ENCODE data around the gene ALX3.
"Not testable (repeated sequence)": the region's sequence is repeated elsewhere in the genome, so short reads cannot be mapped to it uniquely, and the experiment has no call there.

Gene ALX3

GRCh38 chr1:110089561-110090275 is 19.2 kb upstream of the ALX3 start:
- DNase-seq (ENCODE audit: low read depth): no peak

- no peak for DNase-seq (ENCODE audit: low read depth)
Measured at GRCh38 chr1:110088739-110089316, 18.4 kb upstream of the ALX3 start.

GRCh38 chr1:110087812-110088738 is 17.6 kb upstream of the ALX3 start:
- no peak for DNase-seq (ENCODE audit: low read depth)

- no peak for DNase-seq (ENCODE audit: low read depth)
Measured at GRCh38 chr1:110086961-110087360, 16.5 kb upstream of the ALX3 start.

- DNase-seq (ENCODE audit: low read depth): no peak
Measured at GRCh38 chr1:110085671-110086070, 15.2 kb upstream of the ALX3 start.

- no peak for DNase-seq (ENCODE audit: low read depth)
Measured at GRCh38 chr1:110084227-110085078, 14.0 kb upstream of the ALX3 start.

- no peak for DNase-seq (ENCODE audit: low read depth)
Measured at GRCh38 chr1:110083866-110084226, 13.4 kb upstream of the ALX3 start.

- DNase-seq (ENCODE audit: low read depth): no peak
Measured at GRCh38 chr1:110083061-110083865, 12.8 kb upstream of the ALX3 start.

GRCh38 chr1:110082477-110082876 is 12.0 kb upstream of the ALX3 start:
- DNase-seq (ENCODE audit: low read depth): no peak

GRCh38 chr1:110081061-110081460 is 10.6 kb upstream of the ALX3 start:
- DNase-seq (ENCODE audit: low read depth): no peak

GRCh38 chr1:110079995-110080394 is 9.5 kb upstream of the ALX3 start:
- not testable (repeated sequence) for DNase-seq (ENCODE audit: low read depth)

- DNase-seq (ENCODE audit: low read depth): no peak
Measured at GRCh38 chr1:110076789-110077500, 6.5 kb upstream of the ALX3 start.

- DNase-seq (ENCODE audit: low read depth): no peak
Measured at GRCh38 chr1:110074166-110074565, 3.7 kb upstream of the ALX3 start.

GRCh38 chr1:110070282-110070669 is 196 bp downstream of the ALX3 start:
- no peak for DNase-seq (ENCODE audit: low read depth)

GRCh38 chr1:110069404-110070281 is 829 bp downstream of the ALX3 start:
- no peak for DNase-seq (ENCODE audit: low read depth)

- DNase-seq (ENCODE audit: low read depth): no peak
Measured at GRCh38 chr1:110068646-110069403, 1.6 kb downstream of the ALX3 start.

GRCh38 chr1:110067893-110068645 is 2.4 kb downstream of the ALX3 start:
- DNase-seq (ENCODE audit: low read depth): no peak

- DNase-seq (ENCODE audit: low read depth): no peak
Measured at GRCh38 chr1:110067479-110067892, 3.0 kb downstream of the ALX3 start.

All from activated gamma-delta T cell treated with anti-CD3 and anti-CD28 coated beads, Interleukin-2, amount 50 U/mL, for 16 hours (primary cell).